NCI-H2171 (cell line): ENCODE results near the gene NCMAP.
"Not testable (repeated sequence)": the region's sequence is repeated elsewhere in the genome, so short reads cannot be mapped to it uniquely, and the experiment has no call there.

Experiments
- DNase-seq: peaks from one replicate; lab custom pipeline; 2025; lab: John Stamatoyannopoulos, UW

NCMAP gene

GRCh38 chr1:24541711-24542346 is 14.1 kb upstream of the NCMAP start:
- no peak for DNase-seq

- DNase-seq: no peak
These were observed 11.6 kb upstream of the NCMAP start for GRCh38 chr1:24544239-24544638.

- DNase-seq: no peak
These were observed 10.2 kb upstream of the NCMAP start for GRCh38 chr1:24545662-24546061.

- DNase-seq: no peak
These were observed 8.7 kb upstream of the NCMAP start for GRCh38 chr1:24547195-24547594.

- DNase-seq: no peak
These were observed 7.8 kb upstream of the NCMAP start for GRCh38 chr1:24548070-24548469.

GRCh38 chr1:24549210-24549609 is 6.7 kb upstream of the NCMAP start:
- not testable (repeated sequence) for DNase-seq

GRCh38 chr1:24551290-24551959 is 4.5 kb upstream of the NCMAP start:
- DNase-seq: no peak

- DNase-seq: no peak
These were observed 3.8 kb upstream of the NCMAP start for GRCh38 chr1:24551960-24552571.

GRCh38 chr1:24553931-24554330 is 2.0 kb upstream of the NCMAP start:
- no peak for DNase-seq

GRCh38 chr1:24554714-24555113 is 1.2 kb upstream of the NCMAP start:
- no peak for DNase-seq

- no peak for DNase-seq
These were observed 518 bp downstream of the NCMAP start for GRCh38 chr1:24556414-24556795.

GRCh38 chr1:24557220-24557619 is 1.3 kb downstream of the NCMAP start:
- no peak for DNase-seq

- DNase-seq: no peak
These were observed 1.8 kb downstream of the NCMAP start for GRCh38 chr1:24557711-24558131.

GRCh38 chr1:24558455-24558854 is 2.6 kb downstream of the NCMAP start:
- no peak for DNase-seq

GRCh38 chr1:24558902-24559791 is 3.3 kb downstream of the NCMAP start:
- no peak for DNase-seq

- no peak for DNase-seq
These were observed 4.5 kb downstream of the NCMAP start for GRCh38 chr1:24560361-24560760.

- DNase-seq: peak; percentile 88
These were observed 6.7 kb downstream of the NCMAP start for GRCh38 chr1:24562625-24563024.

GRCh38 chr1:24564695-24565094 is 8.8 kb downstream of the NCMAP start:
- DNase-seq: no peak

GRCh38 chr1:24566236-24566867 is 10.5 kb downstream of the NCMAP start:
- no peak for DNase-seq

GRCh38 chr1:24567792-24568388 is 12.0 kb downstream of the NCMAP start:
- no peak for DNase-seq

- DNase-seq: no peak
These were observed 12.6 kb downstream of the NCMAP start for GRCh38 chr1:24568475-24568874.
